Activated gamma-delta T cell treated with Interleukin-2 at 50 U/mL for 16 hours (primary cell): ENCODE results near the gene PRIMA1.

ENCODE experiments used
- DNase-seq: peaks from one replicate; pipeline ENCODE4 v3.0.0-alpha.2; 2020

PRIMA1 gene

DNA sequence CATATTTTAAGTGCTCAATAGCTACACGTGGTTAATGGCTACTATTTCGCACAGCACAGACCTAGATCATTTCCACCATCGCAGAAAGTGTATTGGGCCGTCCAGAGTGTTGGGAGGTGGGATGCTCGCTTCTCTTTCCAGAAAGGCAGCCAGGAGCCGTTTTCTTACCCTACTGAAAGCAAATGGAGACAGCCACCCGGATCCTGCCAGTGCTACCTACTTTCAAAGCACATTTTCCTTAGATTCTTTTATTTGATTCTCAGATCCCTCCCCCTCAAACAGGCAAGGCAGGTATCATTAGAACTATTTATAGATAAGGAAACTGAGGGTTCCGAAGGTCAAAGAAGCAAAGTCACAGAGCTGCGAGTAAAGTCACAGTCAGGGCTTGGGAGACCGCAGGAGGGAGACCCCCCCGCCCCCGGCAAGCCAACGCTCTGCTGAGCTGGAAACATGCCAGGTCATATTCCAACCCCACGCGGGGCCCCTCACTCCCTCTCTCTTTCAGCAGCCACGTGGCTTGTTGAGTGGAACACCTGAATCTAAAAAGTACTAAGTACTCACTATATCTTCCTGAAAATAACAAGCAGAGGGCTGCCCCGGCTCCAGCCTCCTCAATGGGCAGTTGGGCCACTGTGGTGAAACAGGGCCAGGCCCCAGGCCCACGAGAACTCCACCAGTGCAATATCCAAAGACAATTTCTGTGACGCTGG, 36.2 kb downstream of the PRIMA1 start:
- DNase-seq = no peak

DNA sequence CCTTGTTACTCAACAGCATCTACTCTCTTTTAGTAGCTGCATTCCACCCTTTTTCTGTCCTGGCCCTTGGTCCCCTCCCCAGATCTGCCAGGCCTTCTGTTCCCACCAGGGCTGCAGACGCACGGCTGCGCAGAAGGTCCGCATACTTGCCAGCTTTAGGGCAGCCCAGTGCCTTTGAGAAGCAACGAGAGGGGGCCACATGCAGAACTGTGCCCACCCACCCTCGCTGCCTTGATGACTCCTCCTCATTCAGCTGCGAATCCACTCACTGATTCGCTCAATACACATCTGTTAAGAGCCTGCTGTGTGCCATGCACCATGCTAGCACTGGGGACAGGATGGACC, 39.2 kb downstream of the PRIMA1 start:
- no peak for DNase-seq

DNA sequence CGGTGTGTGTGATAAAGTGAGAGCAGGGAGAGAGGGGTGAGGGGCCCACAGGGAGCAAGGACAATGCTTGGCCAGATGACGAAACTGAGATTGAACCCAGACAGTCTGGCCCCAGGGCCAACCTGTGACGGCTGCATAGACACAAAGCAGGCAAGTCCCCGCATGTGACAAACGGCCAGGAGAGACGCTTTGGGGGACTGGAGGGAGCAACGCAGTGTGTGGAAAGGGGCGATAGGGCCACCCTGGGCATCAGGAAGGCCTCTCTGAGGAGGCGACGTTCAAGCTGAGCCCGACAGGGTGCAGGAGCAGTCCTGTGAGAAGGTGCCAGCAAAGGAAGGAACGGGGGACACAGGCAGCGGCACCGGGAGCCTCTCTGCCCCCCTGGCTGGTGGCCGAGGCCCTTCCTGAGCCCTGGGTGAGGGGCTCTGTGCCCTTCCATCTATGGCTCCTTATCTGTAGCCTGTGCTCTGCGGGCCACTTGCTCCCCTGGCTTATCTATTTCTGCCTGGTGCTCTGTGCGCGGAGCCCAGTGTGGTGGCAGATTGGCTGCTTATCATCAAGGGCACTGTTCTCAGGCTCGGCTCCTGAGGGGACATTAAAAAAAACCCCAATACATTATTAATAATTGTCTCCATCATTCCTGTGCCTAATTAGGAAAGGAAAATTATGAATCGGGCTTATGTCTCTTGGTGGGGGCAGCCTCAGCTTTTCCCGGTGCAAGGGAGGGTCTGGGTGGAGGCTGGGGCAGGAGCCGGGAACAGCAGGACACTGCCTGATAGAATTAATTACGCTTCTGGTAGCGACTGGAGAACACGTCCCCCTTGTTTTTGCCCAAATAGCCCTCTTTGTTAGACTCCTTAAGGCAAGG, 39.8 kb downstream of the PRIMA1 start:
- DNase-seq = no peak

DNA sequence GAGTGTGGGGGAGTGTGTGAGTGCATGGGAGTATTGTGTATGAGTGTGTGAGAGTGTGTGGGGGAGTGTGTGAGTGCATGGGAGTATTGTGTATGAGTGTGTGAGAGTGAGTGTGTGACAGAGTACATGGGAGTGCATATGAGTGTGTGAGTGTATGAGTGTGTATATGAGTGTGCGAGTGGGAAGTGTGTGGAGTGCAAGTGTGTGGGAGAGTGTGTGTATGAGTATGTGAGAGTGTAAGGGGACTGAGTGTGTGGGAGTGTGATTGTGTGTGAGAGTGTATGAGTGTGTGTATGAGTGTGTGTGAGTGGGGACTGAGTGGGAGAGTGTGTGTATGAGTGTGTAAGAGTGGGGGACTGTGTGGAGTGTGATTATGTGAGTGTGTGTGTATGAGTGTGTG, 40.7 kb downstream of the PRIMA1 start:
- DNase-seq = no peak

DNA sequence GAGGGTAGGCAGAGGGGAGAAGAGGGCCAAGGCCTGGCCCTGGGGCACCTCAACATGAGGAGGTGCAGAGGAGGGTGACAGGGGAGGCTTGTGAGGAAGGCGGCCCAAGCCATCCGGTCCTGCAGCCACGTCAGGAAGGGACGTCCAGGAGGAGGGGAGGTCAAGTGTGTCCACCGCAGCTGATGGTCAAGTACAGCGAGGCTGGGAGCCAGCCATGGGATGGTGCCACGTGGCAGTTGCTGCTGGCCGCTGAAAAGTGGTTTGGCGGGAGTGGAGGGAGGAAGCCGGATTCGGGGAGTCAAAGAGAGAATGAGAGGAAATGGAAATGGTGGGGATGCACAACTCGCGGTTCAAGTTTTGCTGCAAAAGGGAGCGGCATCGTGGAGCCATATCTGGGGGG, 41.2 kb downstream of the PRIMA1 start:
- no peak for DNase-seq

DNA sequence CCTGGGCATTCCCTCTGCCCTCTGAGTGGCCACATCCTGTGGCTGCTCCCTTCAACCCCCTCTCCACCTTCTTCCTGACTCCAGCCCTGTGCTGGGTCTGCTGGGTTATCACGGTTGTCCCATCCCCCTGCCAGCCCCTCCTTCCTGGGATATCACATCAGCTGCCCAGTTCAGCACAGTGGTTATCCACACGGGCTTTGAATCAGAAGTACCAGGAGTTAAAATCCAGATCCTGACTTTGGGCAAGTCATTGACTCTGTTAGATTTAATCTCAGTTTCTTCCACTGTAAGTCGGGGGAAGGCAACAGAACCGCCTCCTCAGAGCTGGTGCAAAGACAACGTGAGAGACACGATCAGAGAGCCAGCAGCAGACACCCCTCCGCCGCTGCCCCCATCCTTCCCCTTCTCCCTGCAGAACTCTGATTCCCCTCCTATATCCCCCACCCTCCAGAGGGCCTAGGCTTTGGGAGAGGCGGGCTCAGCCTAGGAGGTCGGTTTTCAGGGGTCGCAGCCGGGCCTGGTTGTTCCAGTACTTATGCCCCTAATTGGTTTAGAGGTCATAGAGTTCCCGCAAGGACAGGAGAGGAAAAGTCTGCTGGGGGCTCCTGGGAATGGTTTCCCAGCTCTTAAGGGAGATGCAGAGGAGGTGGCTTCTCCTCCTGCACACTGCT, 42.5 kb downstream of the PRIMA1 start:
- DNase-seq = no peak

DNA sequence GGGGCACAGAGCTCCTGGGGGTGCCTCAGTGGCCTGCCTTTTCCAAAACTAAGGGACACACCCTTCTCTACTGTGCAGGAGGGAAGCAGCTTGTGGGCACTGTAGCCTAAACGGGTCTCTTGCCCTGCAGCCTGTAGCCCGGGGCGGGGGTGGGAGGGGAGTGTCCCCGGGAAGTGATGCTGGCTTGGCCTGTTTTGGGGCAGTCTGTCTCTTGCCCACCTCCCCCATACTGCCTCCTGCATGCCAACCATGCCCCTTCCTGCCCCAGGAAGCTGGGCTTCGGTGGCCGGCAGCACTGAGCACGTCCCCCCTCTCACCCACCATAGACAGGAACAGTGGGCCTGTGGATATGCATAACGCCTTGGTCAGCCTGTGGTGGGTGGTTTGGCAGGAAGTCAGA, 43.4 kb downstream of the PRIMA1 start:
- DNase-seq = no peak

DNA sequence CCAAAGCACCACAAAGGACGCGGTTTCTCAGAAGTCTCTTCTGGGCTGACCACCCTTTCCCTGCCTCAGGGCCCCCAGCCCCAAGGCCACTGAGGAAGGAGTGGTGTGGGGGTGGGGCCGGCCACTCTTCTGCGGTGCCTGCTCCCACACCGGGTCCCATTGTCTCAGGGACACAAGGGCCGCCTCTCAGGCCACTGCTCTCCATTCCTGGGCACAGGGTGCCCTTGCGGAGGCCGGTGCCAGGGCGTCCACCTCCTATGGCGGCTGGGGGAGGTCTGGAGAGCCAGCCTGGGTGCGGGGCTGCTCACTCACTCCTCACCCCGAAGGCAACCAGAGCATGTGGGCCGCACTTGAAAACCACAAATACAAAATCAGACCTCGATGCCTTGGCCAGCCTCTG, 44.1 kb downstream of the PRIMA1 start:
- DNase-seq = no peak

DNA sequence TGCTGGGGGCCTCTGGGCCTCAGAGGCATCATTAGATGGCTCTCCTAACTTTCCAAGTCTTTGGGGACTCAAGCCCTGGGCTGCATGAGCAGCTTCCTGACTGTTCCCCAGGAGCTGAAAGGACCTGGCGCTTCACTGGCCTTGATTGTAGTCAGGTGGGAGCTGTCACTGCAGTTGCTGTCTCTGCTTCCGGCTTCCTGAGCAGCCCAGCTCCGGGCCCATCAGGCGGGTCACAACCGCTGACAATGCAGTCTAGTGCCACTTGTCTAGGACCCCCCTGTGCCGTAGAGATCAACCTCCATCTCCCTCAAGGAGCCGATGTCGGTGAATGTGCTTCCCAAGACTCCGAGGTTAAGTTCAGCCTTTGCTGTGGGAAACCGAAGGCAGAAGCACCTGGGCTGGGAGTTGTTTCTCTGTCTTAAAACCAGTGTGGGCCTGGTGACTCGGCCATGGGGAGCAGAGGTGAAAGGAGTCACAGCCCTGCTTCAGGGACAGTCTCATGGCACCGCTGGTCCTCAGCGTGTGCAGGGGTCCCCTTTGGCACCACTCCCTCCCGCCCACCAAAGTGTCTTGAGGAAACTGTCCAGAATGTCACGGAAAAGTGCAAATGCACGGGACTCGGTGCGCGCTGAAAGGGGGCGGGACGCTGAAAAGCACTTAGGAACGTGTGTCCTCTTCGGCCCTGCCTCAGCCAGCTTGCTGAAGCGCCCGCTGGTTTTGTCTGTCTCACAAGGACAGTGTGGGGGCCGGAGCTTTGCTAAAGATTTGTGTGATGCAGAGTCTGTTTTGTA, 44.8 kb downstream of the PRIMA1 start:
- no peak for DNase-seq

DNA sequence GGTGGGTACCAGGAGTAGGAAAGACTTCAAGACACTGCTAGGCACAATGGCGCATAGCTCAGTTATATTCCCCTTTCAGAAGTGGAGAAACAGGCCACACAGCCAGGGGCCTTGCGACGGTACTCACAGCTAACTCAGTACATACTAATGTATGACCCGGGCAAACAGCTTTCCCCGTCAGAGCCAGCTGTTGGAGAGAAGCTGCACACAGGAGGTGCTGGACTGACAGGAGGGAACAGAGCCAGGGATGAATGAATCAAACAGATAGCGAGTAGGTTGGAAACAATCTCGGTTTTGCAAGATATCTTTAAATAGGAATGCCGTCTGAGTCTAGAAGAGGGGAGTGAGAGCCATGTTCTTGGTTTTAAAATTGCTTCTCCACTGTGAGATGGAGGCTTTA, 45.5 kb downstream of the PRIMA1 start:
- no peak for DNase-seq

DNA sequence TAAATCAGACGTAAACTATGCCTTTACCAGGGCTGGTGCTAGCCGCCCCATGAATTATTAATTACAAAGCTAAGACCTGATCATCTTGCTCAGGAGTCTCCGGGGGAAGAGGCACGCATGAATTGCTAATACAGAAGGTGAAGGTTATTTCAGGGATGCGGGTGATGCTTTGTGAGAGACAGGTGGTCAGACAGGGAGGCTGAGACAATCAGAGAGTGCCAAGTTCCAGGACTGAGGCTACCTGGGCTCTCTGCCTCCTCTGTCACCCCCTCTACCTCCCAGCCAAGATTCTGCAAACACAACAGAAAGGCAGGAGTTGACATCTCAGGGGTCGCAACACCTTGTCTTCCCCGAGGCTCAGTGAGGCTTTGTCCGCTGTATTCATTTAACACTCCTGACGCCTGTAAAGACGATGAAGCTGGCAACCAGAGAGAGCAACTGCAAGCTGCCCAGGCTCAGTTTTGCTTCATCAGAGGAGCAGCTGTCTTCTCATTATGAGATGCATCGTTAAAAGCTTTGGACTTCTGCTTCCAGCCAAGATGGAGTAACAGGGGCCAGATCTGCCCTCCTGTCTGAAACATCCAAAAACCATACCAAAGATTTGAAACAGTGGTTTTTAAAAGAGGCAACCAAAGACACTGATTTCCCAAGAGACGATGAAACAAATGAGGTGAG, 46.6 kb downstream of the PRIMA1 start:
- DNase-seq = no peak

DNA sequence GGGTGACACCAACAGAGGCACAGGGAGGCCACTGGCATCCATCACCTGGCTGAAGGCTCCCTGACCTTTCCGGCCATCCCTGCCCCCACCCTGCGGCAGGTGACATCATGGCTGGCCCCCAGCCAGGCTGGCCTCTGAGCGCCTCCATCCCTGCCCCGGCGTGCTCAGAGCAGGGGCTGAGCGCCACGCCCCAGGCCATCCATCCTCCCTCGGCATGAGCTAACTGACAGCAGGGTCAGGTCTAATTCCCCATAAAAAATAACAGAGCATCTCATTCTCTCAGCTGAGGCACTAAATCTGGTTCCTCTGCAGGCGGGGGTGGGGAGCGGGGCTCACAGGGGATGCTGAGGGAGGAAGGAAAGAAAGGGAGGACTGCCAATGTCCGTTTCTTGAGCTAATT, 50.7 kb downstream of the PRIMA1 start:
- no peak for DNase-seq

DNA sequence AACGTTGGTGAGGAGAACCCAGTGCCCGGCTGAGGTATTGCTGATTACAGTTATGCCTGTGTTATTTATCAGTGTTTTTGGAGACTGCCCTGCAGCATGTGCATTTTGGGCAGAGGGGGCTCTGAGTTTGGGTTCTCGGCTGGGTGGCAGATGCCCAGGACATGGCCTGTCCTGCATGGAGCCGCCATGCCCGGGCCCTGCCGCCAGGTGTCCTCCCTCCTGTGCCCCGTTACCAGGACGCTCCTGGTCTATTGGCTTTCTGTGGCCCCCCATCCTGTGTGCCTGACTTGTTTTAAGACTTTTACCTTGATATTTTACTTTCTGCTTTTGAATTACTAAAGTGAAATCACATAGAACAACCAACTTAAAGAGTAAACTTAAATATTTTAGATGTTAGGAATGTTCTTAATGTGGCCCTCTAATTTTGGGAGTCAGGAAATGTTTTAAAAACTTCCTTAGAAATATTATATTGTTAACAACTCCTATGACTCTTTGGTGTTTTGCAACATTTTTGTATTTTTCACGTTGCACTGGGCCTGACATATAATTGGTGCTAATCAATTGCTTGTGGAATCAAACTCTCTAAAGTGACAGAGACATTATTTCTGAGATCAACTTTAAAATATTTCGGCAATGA, 51.8 kb downstream of the PRIMA1 start:
- no peak for DNase-seq

DNA sequence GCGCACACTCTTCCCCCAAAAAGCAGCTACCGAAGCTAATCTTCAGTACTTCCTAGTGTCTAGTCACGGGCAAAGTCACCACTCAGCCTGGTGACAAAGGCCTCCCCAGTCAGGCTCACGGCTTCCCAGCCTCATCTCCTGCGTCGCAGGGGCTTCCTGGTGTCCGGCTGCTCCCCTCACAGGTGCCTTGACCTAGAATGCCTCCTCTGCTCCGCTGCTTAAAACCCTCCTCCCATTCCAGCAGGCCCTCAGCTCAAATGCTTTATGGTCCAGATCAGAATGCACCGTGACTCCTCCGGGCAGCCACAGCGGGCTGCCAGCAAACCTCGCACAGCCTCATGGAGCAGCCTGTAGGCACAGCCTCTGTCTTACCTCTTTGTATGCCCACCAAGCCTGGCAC, 53.1 kb downstream of the PRIMA1 start:
- no peak for DNase-seq

DNA sequence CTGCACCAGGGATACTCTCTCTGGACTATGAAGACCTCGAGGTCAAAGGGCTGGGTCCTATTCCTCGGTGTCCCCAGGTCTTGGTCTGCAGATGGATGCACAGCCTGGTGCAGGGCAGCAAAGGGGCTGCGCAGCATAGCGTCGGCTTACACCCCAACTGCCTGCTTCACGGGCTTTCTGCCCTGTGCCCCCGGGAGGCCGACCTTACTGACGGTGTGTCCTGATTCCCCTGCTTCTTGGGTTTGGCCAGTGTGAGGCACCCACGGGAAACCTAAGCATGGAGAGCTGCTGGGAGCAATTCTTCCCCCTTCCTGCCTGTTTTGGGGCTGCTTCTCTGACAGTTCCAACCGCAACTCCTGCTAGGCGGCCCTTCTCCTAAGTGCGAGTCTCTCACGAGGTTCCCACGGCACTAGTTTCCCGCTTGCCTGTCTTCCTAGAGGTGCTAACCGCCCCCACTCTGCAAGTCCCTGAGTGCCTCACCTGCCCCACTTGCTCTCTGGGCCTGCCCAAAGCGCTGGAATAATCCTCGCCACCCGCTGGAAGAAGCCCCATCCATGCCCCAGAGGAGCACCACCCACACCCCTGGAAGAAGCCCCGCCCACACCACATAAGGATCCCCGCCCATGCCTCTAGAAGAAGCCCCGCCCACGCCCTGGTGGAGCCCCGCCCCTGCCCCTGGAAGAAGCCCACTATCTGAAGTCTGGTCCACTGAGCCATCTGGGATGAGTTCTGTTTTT, 54.0 kb downstream of the PRIMA1 start:
- no peak for DNase-seq

DNA sequence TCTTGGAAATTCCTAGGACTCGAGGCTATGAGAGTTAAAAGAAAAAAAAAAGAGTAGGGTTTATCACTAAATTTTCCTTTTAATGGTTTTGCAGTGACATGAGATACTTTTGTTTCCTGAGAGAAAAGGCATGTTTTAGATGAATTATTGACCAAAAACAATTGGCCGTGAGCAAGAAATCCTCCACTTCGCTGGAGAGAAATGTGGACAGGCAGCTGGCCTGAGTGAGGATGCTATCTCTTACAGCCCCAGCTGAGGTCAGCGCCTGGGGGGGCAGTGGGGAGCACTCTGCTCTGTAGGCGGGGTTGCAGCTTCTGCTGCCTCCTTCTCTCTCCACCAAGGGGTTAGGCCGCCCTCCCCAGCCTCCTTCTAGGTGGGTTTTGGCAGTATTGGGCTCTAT, 54.7 kb downstream of the PRIMA1 start:
- DNase-seq = no peak

DNA sequence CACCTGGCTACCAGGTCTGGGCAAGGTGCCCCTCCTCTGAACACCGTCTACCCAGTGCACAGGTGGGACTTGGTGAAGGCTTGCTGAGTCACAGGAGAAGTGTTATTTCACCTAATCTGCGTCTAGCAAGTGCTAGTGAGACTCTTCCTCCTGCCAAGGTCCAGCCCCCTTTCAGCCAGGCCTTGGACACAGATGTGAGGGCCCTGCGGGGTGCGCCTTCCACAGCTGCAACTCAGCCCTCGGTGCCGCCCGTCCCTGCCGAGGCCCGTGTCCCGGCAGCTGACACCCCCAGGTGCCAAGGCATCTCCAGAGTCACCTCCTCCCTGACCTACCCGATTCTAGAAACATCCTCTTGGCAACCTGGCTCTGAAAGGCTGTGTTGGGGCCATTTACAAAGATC, 55.1 kb downstream of the PRIMA1 start:
- DNase-seq = no peak

DNA sequence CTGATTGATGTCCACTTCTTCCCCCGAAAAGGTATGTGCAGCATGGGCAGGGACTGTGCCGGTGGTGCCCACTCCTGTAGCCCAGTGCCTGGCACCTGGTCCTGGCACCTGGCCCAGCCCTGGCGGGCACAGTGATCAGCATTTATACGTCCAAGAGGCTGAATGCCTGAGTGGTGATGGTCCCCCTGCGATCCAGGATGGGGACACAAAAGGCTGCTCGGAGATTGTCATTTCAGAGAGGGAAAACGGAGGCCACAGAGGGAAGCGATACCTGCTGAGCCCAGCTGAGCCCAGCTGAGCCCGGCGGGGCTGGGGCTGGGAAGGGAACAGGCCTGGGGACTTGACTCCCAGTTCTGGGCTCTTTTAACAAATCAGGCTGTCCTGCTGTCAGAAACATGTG, 55.8 kb downstream of the PRIMA1 start:
- DNase-seq = no peak

DNA sequence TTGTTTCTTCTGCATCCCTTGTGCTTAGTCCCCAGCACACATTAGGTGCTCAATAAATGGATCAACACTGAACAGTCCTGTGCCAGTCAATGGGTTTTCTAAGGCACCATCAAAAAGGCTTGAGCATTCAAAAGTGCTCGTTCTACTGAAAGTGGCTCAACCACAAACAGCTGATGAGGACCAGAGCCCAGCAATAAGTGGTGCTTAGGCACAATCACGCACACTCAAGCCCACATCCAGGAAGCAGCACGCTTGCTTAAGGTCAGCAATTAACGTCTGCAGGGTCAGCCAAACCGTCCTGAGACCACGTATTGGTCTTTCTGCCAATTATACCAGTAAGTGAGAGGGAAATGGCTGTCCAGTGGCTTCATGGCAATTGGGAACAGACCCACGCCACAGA, 56.5 kb downstream of the PRIMA1 start:
- no peak for DNase-seq

DNA sequence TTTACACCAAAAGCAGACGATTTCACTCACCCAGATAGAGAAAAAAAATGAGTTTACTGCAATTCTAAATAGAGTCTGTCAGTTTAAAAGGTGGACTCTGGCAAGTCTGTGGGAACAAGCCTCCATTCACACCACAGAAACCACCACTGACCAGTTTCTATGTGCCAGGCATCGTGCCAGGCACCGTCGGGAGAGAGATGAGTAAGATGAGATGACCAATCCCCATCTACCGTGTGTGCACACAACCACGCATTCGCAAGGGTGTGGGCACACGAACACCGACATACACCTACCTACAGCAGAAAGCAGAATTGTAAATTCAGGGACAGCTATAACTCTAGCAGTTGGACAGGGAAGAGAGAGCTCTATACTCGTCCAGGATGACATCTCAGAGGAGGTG, 58.3 kb downstream of the PRIMA1 start:
- no peak for DNase-seq

DNA sequence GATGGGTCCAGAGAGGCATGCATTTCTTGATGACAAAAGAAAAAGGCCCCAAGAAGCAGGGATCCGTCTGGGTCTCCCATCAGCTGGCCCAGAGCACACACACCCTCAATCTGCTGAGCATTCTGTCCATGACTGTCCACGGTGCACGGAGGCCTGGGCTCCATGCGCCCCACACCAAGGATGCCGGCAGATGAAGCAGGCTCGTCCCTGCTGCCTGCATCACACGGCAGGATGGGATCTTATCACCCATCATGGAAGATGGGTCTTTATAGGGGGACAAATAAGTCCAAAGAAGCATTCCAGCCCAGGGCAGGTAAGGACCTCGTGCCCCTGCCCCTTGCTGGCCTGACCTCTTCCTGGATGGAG, 59.7 kb downstream of the PRIMA1 start:
- DNase-seq = no peak
